ENCODE measurements around the gene CKMT2.

DNA sequence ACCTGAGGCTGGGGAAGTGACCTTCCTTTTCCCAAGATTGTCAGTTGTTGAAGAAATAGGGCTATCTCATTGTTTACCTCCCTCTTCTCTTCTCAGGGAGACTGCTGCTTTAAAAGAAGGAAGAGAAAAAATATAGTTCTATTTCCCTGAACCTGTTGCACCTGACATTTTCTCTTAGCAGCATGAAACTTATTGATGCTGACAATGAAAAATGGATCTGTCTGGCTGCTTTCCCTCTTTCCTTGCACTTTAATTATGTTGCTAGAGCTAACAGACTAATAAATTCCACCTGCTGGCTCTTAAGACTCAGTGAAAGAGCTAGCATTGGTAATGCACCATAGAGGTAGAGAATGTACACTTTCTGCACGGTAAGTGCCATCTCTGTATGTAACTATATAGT, 6.2 kb upstream of the CKMT2 start:
- TF ChIP-seq, protein P1, sequence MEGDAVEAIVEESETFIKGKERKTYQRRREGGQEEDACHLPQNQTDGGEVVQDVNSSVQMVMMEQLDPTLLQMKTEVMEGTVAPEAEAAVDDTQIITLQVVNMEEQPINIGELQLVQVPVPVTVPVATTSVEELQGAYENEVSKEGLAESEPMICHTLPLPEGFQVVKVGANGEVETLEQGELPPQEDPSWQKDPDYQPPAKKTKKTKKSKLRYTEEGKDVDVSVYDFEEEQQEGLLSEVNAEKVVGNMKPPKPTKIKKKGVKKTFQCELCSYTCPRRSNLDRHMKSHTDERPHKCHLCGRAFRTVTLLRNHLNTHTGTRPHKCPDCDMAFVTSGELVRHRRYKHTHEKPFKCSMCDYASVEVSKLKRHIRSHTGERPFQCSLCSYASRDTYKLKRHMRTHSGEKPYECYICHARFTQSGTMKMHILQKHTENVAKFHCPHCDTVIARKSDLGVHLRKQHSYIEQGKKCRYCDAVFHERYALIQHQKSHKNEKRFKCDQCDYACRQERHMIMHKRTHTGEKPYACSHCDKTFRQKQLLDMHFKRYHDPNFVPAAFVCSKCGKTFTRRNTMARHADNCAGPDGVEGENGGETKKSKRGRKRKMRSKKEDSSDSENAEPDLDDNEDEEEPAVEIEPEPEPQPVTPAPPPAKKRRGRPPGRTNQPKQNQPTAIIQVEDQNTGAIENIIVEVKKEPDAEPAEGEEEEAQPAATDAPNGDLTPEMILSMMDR (IDR thresholded peaks at IDR 0.05; ENCODE audit: extremely low read depth in 1 of 2, insufficient read depth in 1 of 2, low read depth in 1 of 2, low read length in 2 of 2) = no peak
- no peak for TF ChIP-seq MYC (IDR thresholded peaks at IDR 0.05; ENCODE audit: low read depth, low read length)
- TF ChIP-seq, protein P2, sequence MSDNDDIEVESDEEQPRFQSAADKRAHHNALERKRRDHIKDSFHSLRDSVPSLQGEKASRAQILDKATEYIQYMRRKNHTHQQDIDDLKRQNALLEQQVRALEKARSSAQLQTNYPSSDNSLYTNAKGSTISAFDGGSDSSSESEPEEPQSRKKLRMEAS (IDR thresholded peaks at IDR 0.05; ENCODE audit: insufficient read depth, insufficient read length) = no peak
- TF ChIP-seq EZH2 (IDR thresholded peaks at IDR 0.05; ENCODE audit: borderline replicate concordance, low read depth, low read length, severe bottlenecking) = no peak
- no peak for TF ChIP-seq POLR2A (IDR thresholded peaks at IDR 0.05; ENCODE audit: low read depth, low read length)
- TF ChIP-seq POLR2AphosphoS5 (IDR thresholded peaks at IDR 0.05; ENCODE audit: insufficient read depth, low read depth, low read length) = no peak
- no peak for TF ChIP-seq GATA2 (IDR thresholded peaks at IDR 0.05; ENCODE audit: insufficient read depth, insufficient read length, low read depth, low read length)
